Upper lobe of right lung (tissue), 1 donor: ENCODE data around the gene PCARE. TPM values are rescaled to one million over a fixed set of nuclear protein-coding genes. Genes with fewer than 3 reads are reported as not detected.

ENCODE experiments used
- ATAC-seq: fragments of 200-7000 bp; cut with Tn5 transposase; one replicate; pipeline ENCODE4 v1.9.1; 2020; ENCODE audit warnings: mild to moderate bottlenecking, moderate library complexity
- DNase-seq: peaks from one replicate; pipeline ENCODE4 v3.0.0-alpha.2; 2020
- H3K27ac ChIP-seq: fragments of 200-600 bp; one replicate; pipeline ENCODE4 v1.8.0; 2022
- H3K27me3 ChIP-seq: fragments of 200-600 bp; one replicate; pipeline ENCODE4 v1.8.0; 2022; ENCODE audit warnings: mild to moderate bottlenecking
- H3K36me3 ChIP-seq: fragments of 200-600 bp; one replicate; pipeline ENCODE4 v1.8.0; 2022
- H3K4me1 ChIP-seq: fragments of 200-600 bp; one replicate; pipeline ENCODE4 v1.8.0; 2022
- H3K4me3 ChIP-seq: fragments of 200-600 bp; one replicate; pipeline ENCODE4 v1.8.0; 2022; ENCODE audit warnings: mild to moderate bottlenecking
- H3K9me3 ChIP-seq: fragments of 200-600 bp; one replicate; pipeline ENCODE4 v1.8.0; 2022
- intact Hi-C: fragments of 100-400 bp; cut with DNase I; formaldehyde crosslinking; loops from one replicate; pipeline ENCODE4 v1.11.0; 2022
- total RNA-seq: library from RNA; stranded (reverse); fragmentation: NEBNext Ultra II Directional; extraction: Animal tissue kit (Norgen Biotek cat#: 25700); gene quantifications from one replicate; pipeline ENCODE4 v1.2.1, GENCODE V29; 2021
- TF ChIP-seq, protein P1 (sequence below): fragments of 200-600 bp; IDR thresholded peaks from one replicate; pipeline ENCODE4 v1.8.0; 2022; ENCODE audit warnings: antibody characterized with exemption
- donor health status: DM: no; HTN: yes; CAD: no; lungs with severe emphysema.

The PCARE gene
- total RNA-seq, 1 donor from 2014 or later, result 0.55 TPM

DNA sequence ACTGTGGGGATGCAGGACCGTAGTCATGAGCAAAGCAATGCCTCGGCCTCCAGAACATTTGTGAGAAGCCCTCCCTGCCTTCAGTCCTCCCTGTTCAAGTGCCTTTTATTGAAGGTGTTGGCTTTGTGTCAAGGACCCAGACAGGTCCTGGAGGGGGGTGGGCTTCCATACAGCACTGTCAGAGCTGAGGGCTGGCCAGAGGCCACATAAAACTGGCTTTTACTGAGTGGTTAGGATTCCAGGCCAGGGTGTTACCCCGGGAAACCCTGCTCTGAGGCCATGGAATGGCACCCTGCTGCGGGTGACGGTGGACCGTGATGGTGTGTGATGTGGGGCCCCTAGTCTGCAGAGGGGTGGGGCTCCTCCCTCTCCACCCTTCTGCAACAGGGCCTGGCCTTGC is 51.6 kb downstream of the PCARE start:
- ATAC-seq, result no peak
- intact Hi-C loops, result no loop called here
- TF ChIP-seq, protein P1, sequence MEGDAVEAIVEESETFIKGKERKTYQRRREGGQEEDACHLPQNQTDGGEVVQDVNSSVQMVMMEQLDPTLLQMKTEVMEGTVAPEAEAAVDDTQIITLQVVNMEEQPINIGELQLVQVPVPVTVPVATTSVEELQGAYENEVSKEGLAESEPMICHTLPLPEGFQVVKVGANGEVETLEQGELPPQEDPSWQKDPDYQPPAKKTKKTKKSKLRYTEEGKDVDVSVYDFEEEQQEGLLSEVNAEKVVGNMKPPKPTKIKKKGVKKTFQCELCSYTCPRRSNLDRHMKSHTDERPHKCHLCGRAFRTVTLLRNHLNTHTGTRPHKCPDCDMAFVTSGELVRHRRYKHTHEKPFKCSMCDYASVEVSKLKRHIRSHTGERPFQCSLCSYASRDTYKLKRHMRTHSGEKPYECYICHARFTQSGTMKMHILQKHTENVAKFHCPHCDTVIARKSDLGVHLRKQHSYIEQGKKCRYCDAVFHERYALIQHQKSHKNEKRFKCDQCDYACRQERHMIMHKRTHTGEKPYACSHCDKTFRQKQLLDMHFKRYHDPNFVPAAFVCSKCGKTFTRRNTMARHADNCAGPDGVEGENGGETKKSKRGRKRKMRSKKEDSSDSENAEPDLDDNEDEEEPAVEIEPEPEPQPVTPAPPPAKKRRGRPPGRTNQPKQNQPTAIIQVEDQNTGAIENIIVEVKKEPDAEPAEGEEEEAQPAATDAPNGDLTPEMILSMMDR, result no peak
- H3K4me3 ChIP-seq, result no peak overlapping the region
- no peak for DNase-seq
- H3K9me3 ChIP-seq, result no peaks in the 10 kb centered on the region
- H3K36me3 ChIP-seq, result no peaks in the 10 kb centered on the region
- no peak overlapping the region for H3K27ac ChIP-seq
- H3K27me3 ChIP-seq, result no peaks in the 10 kb centered on the region
- no peaks in the 10 kb centered on the region for H3K4me1 ChIP-seq

DNA sequence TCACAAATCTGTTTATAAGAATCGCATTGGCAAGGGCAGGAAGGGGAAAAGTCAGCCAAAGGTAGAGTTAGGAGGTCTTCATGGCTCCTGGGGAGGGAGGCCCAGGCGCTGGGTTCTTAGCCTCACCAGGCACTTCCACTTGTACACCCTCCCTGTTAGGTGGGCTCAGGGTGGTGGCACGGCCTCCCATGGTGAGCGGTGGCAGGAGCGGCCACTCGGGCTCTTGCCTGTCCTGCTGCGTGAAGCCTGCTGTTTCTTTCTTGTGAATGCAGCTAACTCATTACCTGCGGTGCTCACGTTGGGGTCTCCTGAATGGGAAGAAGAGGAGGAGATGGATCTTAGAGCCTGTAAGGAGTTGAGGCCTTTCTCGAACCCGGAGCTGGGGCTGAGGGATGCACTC is 52.4 kb downstream of the PCARE start:
- no peaks in the 10 kb centered on the region for H3K36me3 ChIP-seq
- no peak for ATAC-seq
- no peak for DNase-seq
- intact Hi-C loops, result no loop called here
- TF ChIP-seq, protein P1, result no peak
- no peak overlapping the region for H3K27ac ChIP-seq
- no peaks in the 10 kb centered on the region for H3K9me3 ChIP-seq
- H3K4me3 ChIP-seq, result no peak overlapping the region
- peaks cover 4% of the 10 kb centered on the region for H3K4me1 ChIP-seq
- no peaks in the 10 kb centered on the region for H3K27me3 ChIP-seq

DNA sequence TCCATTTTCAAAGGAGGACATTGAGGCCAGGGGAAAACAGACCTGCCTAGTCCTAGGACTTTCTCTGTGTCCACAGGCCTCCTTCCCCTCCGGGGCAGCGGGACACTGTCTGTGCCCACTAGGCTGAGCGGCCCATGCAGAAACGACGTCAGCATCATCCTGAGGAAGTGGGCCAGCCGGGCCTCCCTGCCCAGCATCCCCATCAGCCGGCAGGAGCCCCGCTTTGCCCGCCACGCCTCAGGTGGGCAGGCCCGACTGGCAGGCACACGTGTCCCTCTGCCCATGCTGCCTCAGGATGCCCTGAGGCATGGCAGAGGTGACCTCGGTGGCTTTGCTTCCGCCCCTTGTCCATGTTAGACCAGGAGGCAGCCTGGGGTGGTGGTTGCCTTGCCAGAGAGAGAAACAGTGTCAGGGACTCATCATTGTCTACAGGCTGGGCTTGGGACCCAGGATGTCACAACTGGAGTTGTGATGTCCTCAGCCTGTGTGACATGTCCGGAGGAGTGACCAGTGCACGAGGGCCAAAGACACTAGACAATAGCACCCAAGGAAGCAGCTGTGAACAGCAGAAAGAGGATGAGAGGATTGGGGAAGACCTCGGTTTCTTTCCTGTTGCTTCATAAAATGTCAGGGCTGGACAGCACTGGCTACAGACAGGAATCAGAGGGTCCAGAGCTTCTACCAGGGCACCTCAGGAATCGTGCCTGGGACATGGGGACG is 56.4 kb downstream of the PCARE start:
- DNase-seq, result peak; percentile 59
- Histone ChIP-seq H3K4me3 (no peak overlapping the region), H3K9me3 (no peaks in the 10 kb centered on the region), H3K27me3 (no peaks in the 10 kb centered on the region), H3K4me1 (peaks cover 9% of the 10 kb centered on the region), H3K27ac (no peak overlapping the region), H3K36me3 (no peaks in the 10 kb centered on the region)
- ATAC-seq, result peak; percentile 36
- intact Hi-C loops, result no loop called here
- TF ChIP-seq, protein P1, result no peak

DNA sequence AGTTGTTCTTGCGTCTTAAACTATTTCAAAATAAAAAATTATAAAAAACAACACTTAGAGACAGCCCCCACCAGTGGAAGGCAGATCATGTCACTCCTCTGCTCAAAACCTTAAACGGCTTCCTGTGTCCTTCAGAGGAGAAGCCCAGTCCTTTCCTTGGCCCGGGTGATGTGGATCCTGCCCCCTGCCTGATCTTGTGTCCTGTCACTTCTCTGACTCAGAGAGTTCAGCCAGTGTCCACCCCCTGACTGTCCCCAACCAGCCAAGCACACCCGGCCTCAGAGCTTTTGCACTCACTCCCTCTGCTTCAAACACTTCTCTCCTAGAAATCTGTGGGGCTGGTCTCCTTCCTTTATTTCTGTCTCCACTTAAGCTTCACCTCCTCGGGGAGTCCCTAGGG is 57.8 kb downstream of the PCARE start:
- intact Hi-C loops, result no loop called here
- Histone ChIP-seq H3K27ac (peak overlapping the region; percentile 47), H3K9me3 (no peaks in the 10 kb centered on the region), H3K36me3 (no peaks in the 10 kb centered on the region), H3K4me1 (peaks cover 23% of the 10 kb centered on the region), H3K27me3 (no peaks in the 10 kb centered on the region), H3K4me3 (no peak overlapping the region)
- DNase-seq (no peak), ATAC-seq (no peak)
- TF ChIP-seq, protein P1, result no peak

DNA sequence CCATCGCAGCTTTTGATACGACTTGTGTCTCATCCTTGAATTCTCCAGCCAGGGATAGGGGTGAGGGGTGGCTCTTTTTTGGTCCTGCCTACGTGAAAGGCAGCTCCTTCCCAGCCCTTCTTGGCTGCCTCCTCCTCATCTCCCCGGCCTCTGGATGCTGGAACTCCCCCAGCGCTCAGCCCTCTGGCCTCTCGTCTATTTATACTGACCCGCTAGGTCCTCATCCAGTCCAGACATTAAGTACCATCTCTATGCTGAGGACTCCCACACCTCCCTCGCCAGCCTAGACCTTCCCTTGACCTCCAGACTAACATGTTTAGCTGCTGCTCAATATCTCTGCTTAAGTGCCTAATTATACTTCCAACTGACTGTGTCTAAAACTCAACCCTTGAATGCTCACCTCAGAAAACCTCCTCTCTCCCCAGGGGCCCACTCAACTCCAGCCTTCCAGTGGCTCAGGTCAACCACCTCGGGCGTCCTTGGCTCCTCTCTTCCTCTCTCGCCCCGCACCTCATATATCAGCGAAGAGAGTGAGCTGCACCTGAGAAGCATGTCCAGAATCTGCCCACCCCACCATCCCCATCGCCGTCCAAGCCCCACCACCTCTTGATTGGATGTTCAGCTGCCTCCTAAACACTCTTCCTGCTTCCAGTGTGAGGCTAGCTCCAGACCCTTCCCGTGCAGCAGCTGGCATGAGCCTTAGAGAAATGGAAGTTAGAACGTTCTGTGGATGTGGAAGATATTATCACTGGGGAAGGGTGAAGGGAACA is 58.4 kb downstream of the PCARE start:
- TF ChIP-seq, protein P1, result no peak
- peaks cover 29% of the 10 kb centered on the region for H3K4me1 ChIP-seq
- no peak overlapping the region for H3K4me3 ChIP-seq
- ATAC-seq, result no peak
- H3K36me3 ChIP-seq, result no peaks in the 10 kb centered on the region
- intact Hi-C loops, result no loop called here
- peak; percentile 40 for DNase-seq
- H3K9me3 ChIP-seq, result no peaks in the 10 kb centered on the region
- no peaks in the 10 kb centered on the region for H3K27me3 ChIP-seq
- H3K27ac ChIP-seq, result peak overlapping the region; percentile 48
